ENCODE results near the gene SNX18.

DNA sequence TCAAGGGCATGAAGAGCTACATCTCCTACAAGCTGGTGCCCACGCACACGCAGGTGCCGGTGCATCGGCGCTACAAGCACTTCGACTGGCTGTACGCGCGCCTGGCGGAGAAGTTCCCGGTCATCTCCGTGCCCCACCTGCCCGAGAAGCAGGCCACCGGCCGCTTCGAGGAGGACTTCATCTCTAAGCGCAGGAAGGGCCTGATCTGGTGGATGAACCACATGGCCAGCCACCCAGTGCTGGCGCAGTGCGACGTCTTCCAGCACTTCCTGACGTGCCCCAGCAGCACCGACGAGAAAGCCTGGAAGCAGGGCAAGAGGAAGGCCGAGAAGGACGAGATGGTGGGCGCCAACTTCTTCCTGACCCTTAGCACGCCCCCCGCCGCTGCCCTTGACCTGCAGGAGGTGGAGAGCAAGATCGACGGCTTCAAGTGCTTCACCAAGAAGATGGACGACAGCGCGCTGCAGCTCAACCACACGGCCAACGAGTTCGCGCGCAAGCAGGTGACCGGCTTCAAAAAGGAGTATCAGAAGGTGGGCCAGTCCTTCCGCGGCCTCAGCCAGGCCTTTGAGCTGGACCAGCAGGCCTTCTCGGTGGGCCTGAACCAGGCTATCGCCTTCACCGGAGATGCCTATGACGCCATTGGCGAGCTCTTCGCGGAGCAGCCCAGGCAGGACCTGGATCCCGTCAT, 1.4 kb downstream of the SNX18 start:
- TF ChIP-seq, protein P1, sequence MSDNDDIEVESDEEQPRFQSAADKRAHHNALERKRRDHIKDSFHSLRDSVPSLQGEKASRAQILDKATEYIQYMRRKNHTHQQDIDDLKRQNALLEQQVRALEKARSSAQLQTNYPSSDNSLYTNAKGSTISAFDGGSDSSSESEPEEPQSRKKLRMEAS (IDR thresholded peaks at IDR 0.05) = no peak
- TF ChIP-seq, protein P2, sequence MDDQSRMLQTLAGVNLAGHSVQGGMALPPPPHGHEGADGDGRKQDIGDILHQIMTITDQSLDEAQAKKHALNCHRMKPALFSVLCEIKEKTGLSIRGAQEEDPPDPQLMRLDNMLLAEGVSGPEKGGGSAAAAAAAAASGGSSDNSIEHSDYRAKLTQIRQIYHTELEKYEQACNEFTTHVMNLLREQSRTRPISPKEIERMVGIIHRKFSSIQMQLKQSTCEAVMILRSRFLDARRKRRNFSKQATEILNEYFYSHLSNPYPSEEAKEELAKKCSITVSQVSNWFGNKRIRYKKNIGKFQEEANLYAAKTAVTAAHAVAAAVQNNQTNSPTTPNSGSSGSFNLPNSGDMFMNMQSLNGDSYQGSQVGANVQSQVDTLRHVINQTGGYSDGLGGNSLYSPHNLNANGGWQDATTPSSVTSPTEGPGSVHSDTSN (IDR thresholded peaks at IDR 0.05) = no peak
- TF ChIP-seq, protein P3, sequence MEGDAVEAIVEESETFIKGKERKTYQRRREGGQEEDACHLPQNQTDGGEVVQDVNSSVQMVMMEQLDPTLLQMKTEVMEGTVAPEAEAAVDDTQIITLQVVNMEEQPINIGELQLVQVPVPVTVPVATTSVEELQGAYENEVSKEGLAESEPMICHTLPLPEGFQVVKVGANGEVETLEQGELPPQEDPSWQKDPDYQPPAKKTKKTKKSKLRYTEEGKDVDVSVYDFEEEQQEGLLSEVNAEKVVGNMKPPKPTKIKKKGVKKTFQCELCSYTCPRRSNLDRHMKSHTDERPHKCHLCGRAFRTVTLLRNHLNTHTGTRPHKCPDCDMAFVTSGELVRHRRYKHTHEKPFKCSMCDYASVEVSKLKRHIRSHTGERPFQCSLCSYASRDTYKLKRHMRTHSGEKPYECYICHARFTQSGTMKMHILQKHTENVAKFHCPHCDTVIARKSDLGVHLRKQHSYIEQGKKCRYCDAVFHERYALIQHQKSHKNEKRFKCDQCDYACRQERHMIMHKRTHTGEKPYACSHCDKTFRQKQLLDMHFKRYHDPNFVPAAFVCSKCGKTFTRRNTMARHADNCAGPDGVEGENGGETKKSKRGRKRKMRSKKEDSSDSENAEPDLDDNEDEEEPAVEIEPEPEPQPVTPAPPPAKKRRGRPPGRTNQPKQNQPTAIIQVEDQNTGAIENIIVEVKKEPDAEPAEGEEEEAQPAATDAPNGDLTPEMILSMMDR (IDR thresholded peaks at IDR 0.05) = no peak
- TF ChIP-seq MAZ (IDR thresholded peaks at IDR 0.05; ENCODE audit: borderline replicate concordance, low read depth, low read length) (no peak), SMC3 (IDR thresholded peaks at IDR 0.05) (no peak), CHD4 (IDR thresholded peaks at IDR 0.05; ENCODE audit: borderline replicate concordance) (no peak), POLR2A (IDR thresholded peaks at IDR 0.05; ENCODE audit: low read length) (no peak), POLR2AphosphoS2 (conservative IDR thresholded peaks at IDR 0.05; ENCODE audit: low read length) (no peak), ZNF302 (CRISPR knock-in tag; IDR thresholded peaks at IDR 0.05) (no peak), BHLHE40 (IDR thresholded peaks at IDR 0.05; ENCODE audit: low read depth, low read length) (no peak), ZC3H11A (IDR thresholded peaks at IDR 0.05) (no peak), RAD21 (conservative IDR thresholded peaks at IDR 0.05 in 1 of 2, IDR thresholded peaks at IDR 0.05 in 1 of 2) (no peak), MAFK (IDR thresholded peaks at IDR 0.05; ENCODE audit: partially characterized antibody) (no peak)
- TF ChIP-seq, protein P4, sequence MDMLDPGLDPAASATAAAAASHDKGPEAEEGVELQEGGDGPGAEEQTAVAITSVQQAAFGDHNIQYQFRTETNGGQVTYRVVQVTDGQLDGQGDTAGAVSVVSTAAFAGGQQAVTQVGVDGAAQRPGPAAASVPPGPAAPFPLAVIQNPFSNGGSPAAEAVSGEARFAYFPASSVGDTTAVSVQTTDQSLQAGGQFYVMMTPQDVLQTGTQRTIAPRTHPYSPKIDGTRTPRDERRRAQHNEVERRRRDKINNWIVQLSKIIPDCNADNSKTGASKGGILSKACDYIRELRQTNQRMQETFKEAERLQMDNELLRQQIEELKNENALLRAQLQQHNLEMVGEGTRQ (IDR thresholded peaks at IDR 0.05) = no peak

Measured in A549 (cell line).